NCI-H748 (cell line): ENCODE measurements around the gene BOK.

Experiments
- DNase-seq: peaks from one replicate; lab custom pipeline; 2025; ENCODE audit not compliant: unreplicated experiment; lab: John Stamatoyannopoulos, UW

BOK gene

GRCh38 chr2:241618829-241619228 lies 60.3 kb downstream of the BOK start:
- DNase-seq = no peak

- no peak for DNase-seq
Observed at GRCh38 chr2:241619597-241620418, 61.3 kb downstream of the BOK start.

GRCh38 chr2:241620419-241620769 lies 61.8 kb downstream of the BOK start:
- DNase-seq = no peak
